GM18867 (cell line): Measurements from ENCODE around the gene CAMSAP1.

Experiments used
- ATAC-seq: cut with Tn5 transposase; IDR thresholded peaks from one replicate; pipeline ENCODE4 v1.9.1; 2021; ENCODE audit warnings: mild to moderate bottlenecking, moderate library complexity; ENCODE audit not compliant: unreplicated experiment

Gene CAMSAP1

GRCh38 chr9:135941288-135941995, 34.1 kb upstream of the CAMSAP1 start:
- ATAC-seq, result no peak

DNA sequence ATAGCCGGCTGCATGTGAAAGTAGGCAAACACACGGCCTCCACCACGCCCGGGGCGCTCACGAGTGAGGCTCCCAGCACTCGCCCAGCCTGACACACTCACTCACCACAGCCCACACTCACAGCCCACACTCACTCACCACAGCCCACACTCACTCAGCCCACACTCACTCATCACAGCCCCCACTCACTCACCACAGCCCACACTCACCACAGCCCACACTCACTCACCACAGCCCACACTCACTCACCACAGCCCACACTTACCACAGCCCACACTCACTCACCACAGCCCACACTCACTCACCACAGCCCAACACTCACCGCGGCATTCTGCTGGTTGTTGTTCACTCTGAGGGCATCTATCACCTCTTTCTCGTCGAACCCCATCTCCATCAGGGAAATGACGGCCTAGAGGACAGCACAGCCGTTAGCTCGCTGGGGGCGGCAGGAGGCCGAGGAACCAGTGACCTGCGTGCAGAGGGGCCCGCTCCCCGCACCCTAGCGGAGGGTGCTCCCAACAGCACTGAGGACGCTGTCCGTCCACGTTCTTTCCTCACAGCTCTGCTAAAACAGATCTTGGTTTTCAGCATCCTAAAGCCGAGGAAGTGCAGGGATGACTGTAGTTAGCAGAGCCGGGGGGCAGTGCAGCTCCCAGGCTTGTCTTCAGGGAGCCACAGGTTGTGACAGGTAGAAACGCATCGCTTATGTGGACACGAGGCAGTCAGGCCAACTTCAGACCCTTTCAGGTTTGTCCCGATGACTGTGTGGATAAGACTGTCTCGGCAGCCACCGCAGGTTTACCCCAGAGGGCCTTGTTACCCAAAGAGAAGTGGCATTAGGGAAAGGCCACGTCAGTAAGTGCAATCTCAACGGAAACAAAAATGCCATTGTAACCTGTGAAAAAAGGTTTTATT, 32.3 kb upstream of the CAMSAP1 start:
- ATAC-seq, result no peak

DNA sequence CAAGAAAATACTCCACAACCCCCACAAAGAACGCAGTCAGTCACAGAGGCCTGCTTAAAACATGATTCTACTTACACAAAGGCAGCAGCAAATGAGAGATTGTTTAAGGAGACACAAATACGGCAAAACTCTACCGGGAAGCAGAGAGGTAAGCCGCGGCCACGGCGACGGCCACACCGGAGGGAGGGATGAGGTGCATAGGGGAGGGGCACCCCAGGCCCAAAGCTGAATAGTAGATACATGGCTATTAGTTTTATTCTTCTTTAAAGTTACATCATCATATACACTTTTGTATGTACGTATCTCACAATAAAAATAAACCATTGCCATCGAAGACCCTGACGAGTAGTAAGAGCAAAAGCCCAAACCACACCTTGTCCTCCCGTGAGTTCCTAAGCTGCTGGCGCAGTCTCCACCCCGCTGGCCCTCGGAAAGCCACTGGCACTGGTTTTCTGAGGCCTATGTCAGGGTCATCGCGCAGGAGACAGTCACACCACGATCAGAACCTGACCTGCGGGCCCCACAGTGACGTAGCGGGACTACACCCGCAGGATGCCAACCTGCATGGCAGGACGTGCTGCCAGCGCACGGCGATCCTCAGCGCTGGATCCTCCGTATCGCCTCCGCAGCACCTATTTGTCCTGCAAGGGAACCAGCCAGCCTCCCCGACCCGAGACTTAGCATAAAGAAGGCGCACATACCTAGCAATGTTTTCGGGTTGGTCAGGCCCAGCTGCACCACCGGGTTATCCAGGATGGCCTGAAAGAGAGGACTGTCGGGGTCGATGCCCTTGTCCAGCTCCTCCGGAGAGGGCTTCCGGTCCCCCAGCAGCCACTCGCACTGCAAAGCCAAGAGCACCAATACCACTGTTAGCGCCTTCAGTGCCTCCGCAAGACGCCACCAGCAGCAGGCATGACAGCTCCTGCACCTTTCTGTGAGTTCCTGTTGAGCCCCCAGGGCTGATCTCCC, 30.5 kb upstream of the CAMSAP1 start:
- ATAC-seq, result no peak

- ATAC-seq, result no peak
Measured at GRCh38 chr9:135933114-135933513, 25.8 kb upstream of the CAMSAP1 start.

GRCh38 chr9:135932656-135933055, 25.3 kb upstream of the CAMSAP1 start:
- no peak for ATAC-seq

DNA sequence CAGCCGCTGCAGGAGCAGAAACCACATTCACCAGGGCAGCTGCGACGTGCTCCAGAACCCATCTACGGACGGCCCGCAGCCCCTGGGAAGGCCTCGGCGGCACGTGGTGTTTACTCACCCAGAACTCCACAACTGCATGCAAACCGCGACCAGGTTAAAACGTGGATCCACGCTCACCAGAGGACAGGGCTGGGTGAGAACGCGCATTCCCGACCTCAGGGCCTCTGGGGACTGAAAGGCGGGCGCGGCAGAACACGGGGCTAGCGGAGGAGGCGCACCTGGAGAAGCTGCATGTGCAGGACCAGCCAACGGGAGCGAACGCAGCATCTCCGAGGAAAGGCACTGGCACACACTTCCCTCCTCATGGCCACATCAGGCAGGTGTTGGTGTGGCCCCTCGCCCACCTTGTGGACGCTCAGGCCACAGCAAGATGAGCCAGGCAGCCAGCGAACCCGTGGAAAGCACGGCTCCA, 24.0 kb upstream of the CAMSAP1 start:
- ATAC-seq, result no peak

DNA sequence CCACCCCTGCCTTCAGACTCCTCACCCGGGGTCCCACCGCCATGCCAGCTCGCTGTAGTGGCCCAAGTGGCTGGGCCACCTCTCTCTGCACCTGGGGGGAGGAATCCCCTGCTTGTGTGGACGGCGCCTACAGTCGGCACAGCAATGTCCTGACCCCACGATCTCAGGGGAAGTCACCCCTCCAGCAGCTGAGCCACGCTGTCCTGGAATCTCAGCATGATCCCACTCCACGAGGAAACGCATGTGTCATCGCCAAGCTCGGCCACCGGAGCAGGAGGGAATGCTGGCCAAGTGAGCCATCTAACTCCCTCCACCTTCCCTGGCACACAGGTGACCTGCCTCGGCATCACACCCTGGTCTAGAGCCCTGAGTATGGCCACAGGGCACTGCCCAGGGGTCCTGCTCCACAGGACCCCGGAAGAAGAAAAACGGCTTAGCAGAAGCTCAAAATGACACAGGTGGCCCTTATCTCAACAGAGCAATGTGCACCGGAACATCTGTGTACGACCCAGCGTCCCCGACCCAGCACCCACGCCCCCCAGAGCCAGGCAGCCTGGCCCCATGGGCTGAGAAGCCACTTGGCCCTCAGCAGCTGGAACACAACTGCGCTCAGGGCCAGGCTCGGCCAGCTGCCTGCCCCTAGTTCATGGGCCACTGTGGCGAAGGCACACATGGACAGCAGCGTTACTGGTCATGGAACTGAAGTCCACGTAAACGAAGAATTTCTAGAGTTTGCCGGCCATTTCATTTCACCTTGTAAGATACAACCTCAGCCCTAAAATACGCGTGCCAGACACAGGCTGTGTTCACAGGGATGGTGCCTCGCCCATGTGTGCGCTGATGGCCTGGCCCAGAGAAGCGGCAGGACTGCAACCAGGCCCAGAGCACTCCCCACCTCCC, 23.4 kb upstream of the CAMSAP1 start:
- no peak for ATAC-seq

GRCh38 chr9:135929656-135930445, 22.5 kb upstream of the CAMSAP1 start:
- ATAC-seq, result no peak

DNA sequence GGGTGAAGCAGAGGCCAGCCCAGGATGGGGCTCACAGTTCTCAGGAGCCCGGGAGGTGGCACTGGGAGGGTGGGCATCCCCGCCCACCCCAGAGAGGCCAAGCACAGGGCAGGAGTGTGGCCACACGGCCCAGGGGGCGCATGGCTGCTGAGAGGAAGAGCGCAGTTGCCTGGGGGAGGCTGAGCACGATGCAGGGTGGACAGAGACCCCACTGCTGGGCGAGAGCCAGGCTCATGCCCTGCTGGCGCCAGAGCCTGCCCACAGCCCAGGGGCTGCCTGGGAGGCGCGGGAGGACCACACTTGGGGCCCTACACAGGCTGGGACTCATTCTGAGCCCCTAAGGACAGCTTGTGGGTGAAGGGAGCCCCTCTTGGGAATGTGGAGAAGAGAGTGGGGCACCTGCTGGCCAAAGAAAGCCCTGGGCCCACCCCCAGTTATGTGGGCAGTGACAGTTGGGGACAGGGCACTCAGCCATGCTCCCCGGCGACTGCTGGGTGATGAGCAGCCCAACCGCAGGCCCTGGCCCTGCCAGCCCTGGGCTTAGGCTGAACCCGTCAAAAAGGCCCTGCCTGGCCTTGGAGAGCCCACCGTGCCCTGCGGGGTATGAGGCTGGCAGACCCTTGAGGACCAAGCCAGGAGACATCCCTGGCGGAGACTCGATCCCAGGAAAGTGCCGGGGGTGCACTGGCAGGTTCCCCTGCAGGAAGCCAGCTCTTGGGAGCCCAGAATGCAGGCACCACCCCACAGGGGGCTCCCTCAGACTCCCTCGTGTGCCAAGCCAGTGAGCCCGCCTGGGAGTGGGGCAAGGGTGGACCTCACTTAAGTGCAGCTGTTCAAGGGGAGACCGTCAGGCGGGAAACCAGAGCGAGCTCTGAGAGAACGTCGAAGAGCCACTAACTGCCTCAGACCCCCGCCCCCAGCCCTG, 21.6 kb upstream of the CAMSAP1 start:
- no peak for ATAC-seq

DNA sequence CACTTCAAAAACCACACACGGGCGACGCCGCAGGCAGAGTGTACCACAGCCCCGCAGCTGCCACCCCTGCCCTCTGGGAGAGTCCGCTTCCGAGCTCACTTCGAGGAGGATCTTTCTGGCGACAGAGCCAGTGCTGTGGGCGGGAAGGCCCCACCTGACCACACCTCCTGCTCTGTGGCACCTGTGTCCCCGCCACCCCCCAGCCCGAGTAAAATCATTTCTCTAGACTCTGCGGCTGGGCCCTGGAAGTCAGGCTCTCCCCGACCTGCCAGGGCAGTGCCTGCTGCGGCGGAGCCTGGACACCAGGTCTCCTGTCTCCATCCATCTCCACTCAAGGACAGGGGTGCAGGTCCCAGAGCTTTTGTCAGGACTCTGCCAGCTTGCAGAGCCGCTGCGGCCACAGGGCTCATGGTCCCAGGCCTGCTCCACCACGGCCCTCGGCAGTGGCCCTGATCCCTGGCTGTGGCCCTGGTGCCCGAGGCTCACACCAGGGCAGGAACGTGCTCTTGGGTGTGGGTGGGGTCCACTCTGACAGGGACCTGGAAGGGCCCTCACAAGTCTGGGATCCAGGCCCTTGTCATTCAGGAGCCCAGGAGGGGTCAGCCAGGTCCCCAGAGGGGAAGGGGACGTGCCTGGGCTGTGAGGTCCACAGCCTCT, 20.9 kb upstream of the CAMSAP1 start:
- no peak for ATAC-seq

DNA sequence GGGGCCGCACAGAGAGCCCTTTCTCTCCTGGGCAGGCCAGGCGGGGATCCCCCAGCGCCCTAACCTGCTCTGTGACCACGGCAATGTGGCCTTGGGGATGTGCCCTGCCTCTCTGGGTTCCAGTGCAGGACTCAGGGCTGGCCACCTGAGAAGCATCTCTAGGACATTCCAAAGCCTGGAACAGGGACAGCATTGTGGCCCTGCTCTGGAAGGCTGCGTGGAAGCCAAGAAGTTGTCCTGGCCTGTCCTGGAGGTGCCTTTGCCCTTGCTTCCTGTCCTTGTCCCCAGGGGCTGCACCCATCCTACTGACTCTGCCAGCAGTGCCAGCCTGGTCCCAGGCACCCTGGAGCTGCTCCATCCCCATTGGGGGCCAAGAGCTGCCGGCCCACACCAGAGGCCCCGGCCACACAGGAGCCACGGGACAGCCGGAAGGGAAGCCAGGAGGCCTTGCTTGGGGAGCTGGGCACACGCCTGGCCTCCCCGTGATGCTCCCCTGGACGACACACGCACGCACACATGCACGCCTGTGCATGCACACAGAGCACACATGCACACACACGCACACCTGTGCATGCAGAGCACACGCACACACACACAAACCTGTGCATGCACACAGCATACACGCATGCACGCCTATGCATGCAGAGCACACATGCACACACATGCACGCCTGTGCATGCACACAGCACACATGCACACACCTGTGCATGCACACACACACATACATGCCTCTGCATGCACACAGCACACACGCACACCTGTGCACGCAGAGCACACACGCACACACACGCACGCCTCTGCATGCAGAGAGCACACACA, 20.1 kb upstream of the CAMSAP1 start:
- ATAC-seq, result no peak

DNA sequence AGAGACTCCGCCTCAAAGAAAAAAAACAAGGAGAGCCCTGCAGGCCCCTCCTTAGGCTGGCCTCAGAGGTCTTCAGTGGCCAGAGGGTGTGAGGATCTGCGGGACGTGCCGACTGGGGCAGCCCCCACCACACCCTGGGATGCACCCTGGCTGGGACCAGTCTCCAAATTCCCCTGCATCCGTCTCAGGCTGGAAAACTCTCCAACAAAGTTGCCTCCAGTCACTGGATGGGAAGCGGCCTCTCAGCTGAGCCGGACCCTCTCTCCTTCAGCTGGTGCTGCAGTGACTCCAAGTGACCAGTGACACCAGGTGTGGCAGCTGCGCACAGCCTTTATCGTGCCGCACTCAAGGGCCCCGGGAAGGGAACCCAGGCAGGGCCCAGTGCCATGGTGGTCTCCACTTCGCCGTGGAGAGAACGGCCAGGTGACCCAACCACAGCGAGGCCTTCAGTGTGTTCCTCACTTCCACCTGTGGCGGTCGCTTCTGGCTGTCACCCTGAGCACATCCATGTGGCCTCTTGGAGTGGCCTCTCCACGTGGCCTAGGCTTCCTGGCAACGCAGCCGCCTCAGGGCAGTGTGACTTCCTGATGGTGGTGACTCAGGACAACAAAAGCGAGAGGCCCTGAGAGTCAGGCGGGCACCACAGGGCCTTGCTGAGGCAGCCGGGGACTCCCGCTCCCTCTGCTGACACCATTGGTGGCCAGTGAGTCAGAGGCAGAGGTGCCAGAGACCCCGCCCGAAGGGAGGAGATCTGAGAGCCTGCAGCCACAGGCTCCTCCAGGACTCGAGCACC, 19.3 kb upstream of the CAMSAP1 start:
- no peak for ATAC-seq

GRCh38 chr9:135925496-135926133, 18.3 kb upstream of the CAMSAP1 start:
- ATAC-seq, result no peak

- no peak for ATAC-seq
Measured at GRCh38 chr9:135924628-135925338, 17.4 kb upstream of the CAMSAP1 start.

GRCh38 chr9:135923508-135923907, 16.2 kb upstream of the CAMSAP1 start:
- ATAC-seq, result no peak
